ENCODE data around the gene VAPA. TPM values are rescaled to one million over a fixed set of nuclear protein-coding genes. Genes with fewer than 3 reads are reported as not detected.
A peak's percentile ranks its signal among the peaks of the same experiment; 100 is the strongest.
"Not testable (repeated sequence)": the region's sequence is repeated elsewhere in the genome, so short reads cannot be mapped to it uniquely, and the experiment has no call there.

VAPA gene
- total RNA-seq, 1 donor = 436 TPM

DNA sequence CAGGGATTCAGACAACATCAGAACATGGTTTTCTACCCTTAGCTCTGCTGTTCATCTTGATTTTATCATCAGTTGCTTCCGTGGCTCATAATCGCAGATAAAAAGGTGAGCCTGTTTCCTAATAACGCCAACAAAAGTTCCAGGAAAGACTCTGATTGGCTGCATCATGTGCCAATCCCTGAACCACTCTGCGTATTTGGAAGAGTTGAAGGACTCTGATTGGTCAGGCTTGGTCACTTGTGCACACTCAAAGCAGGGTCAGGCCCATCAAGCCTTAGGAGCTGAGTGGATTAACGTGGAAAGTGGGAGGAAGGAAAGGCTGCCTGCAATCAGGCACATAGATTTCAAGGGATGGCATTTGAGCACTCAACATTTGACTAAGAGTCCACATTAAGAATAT is 16.7 kb upstream of the VAPA start:
- TF ChIP-seq, protein P1, sequence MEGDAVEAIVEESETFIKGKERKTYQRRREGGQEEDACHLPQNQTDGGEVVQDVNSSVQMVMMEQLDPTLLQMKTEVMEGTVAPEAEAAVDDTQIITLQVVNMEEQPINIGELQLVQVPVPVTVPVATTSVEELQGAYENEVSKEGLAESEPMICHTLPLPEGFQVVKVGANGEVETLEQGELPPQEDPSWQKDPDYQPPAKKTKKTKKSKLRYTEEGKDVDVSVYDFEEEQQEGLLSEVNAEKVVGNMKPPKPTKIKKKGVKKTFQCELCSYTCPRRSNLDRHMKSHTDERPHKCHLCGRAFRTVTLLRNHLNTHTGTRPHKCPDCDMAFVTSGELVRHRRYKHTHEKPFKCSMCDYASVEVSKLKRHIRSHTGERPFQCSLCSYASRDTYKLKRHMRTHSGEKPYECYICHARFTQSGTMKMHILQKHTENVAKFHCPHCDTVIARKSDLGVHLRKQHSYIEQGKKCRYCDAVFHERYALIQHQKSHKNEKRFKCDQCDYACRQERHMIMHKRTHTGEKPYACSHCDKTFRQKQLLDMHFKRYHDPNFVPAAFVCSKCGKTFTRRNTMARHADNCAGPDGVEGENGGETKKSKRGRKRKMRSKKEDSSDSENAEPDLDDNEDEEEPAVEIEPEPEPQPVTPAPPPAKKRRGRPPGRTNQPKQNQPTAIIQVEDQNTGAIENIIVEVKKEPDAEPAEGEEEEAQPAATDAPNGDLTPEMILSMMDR (IDR thresholded peaks at IDR 0.05; ENCODE audit: insufficient read depth, low read length) = no peak
- H3K4me3 ChIP-seq (ENCODE audit: low read depth, low read length) = no peak overlapping the region
- no peak for DNase-seq (ENCODE audit: low read depth)

DNA sequence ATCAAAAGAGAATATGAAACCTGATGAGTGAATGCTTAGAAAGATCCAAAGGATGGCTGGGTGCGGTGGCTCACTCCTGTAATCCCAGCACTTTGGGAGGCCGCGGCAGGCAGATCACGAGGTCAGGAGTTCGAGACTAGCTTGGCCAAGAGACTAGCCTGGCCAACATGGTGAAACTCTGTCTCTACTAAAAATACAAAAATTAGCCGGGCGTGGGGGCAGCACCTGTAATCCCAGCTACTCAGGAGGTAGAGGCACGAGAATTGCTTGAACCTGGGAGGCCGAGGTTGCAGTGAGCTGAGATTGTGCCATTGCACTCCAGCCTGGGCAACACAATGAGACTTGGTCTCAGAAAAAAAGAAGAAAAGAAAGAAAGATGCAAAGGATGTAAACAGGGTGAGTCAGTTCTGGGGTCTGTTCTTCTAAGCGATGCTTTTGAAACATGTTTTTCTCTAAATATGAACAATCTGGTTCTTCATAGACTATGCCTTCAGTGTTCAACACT is 16.0 kb upstream of the VAPA start:
- not testable (repeated sequence) for H3K4me3 ChIP-seq (ENCODE audit: low read depth, low read length); DNase-seq (ENCODE audit: low read depth)

DNA sequence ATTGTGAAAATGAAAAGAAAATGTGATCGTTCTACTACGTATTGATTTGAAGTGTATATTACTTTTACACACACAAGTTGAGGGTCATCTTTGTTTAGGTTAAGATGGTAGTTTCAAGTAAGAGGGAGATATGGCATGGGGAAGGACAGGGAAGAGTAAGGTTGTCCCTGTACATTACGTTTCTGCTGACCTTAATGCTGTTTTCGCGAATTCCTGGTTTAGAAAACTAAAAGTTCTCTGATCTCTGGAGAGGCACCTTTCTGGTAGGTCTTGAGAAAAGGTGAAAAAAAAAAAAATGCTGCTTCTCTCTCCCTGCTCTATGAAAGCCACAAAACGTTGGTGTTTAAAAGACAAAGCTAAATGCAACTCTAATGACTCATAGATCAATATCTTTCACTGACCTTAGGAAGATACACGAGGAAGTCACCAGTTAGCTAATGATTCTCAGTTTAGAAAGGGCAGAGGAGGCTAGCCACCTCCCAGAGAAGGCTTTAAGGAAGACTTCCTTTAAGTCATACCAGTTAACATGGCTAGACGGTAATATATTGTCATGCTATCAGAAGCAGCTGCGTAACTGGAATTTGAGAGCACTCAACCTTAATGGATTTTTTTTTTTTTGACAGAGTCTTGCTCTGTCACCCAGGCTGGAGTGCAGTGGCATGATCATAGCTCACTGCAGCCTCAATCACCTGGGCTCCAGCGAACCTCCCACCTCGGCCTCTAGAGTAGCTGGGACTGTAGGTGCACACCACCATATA is 14.8 kb upstream of the VAPA start:
- no peak overlapping the region for H3K4me3 ChIP-seq (ENCODE audit: low read depth, low read length)
- peak; percentile 38 for DNase-seq (ENCODE audit: low read depth)
- TF ChIP-seq, protein P1 (IDR thresholded peaks at IDR 0.05; ENCODE audit: insufficient read depth, low read length) = no peak

DNA sequence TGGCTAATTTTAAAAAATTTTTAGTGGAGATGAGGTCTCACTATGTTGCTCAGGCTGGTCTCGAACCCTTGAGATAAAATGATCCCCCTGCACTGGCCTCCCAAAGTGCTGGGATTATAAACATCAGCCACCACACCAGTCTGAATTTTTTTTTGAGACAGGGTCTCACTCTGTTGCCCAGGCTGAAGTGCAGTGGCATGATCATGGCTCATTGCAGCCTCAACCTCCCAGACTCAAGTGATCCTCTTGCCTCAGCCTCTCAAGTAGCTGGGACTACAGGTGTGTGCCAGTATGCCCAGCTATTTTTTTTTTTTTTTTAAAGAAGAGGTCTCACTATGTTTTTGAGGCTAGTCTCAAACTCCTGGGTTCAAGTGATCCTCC is 14.3 kb upstream of the VAPA start:
- DNase-seq (ENCODE audit: low read depth); H3K4me3 ChIP-seq (ENCODE audit: low read depth, low read length): not testable (repeated sequence)

DNA sequence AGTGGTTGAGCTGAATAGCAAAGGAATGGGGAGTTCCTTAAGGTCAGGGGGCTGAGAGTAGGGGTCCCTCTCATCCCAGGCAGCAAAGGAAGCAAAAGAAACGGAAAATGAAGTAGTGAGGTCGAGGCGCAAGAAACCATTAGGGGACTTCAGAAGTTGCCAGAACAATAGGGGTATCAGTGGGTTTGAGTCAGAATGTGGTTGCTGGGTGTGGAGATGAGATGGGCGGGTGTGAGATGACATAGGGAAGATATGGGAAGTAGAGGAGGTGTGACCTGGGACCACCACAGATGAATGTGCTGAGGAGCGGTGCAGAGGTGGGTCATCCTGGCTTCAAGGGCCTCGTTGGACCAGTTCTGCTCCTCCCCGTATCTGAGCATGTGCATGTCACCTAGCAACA is 13.1 kb upstream of the VAPA start:
- DNase-seq (ENCODE audit: low read depth) = no peak
- no peak overlapping the region for H3K4me3 ChIP-seq (ENCODE audit: low read depth, low read length)
- TF ChIP-seq, protein P1 (IDR thresholded peaks at IDR 0.05; ENCODE audit: insufficient read depth, low read length) = no peak

DNA sequence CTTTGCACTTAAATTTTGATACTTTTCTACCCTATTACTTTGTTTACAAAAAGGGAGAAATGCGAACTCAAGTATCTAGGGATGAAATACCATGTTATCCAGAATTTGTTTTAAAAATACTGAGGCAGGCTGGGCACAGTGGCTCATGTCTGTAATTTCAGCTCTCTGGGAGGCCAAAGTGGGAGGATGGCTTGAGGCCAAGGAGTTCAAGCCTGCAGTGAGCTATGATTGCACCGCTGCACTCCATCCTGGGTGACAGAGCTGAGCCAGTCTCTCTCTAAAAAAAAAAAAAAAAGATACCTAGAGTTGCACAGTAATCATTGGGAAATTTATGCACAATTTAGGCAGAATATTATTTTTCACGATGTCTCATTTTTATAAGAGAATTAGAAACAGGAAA is 12.4 kb upstream of the VAPA start:
- DNase-seq (ENCODE audit: low read depth) = peak; percentile 39

DNA sequence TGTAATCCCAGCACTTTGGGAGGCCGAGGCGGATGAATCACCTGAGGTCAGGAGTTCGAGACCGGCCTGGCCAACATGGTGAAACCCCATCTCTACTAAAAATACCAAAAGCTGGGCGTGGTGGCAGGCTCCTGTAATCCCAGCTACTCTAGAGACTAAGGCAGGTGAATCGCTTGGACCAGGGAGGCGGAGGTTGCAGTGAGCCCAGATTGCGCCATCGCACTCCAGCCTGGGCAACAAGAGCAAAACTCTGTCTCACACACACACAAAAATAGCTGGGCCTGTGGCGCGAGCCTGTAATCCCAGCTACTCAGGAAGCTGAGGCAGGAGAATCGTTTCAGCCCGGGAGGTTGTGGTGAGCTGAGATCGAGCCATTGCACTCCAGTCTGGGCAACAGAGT is 11.6 kb upstream of the VAPA start:
- not testable (repeated sequence) for H3K4me3 ChIP-seq (ENCODE audit: low read depth, low read length)

More for the DNA sequence above, 12.4 kb upstream of the VAPA start:
- no peak overlapping the region for H3K4me3 ChIP-seq (ENCODE audit: low read depth, low read length)
- TF ChIP-seq, protein P1 (IDR thresholded peaks at IDR 0.05; ENCODE audit: insufficient read depth, low read length) = no peak

GRCh38 chr18:9902832-9903231 is 11.0 kb upstream of the VAPA start:
- no peak overlapping the region for H3K4me3 ChIP-seq (ENCODE audit: low read depth, low read length)
- TF ChIP-seq, protein P1 (IDR thresholded peaks at IDR 0.05; ENCODE audit: insufficient read depth, low read length) = no peak
- no peak for DNase-seq (ENCODE audit: low read depth)

More for the DNA sequence above, 11.6 kb upstream of the VAPA start:
- not testable (repeated sequence) for DNase-seq (ENCODE audit: low read depth)

Data from fibroblast of the aortic adventitia (primary cell).